ENCODE data around the gene TSPYL1. TPM values are rescaled to one million over a fixed set of nuclear protein-coding genes. Genes with fewer than 3 reads are reported as not detected.

Gene TSPYL1
- total RNA-seq, 1 donor from 2014 or later, result 73.5 TPM

DNA sequence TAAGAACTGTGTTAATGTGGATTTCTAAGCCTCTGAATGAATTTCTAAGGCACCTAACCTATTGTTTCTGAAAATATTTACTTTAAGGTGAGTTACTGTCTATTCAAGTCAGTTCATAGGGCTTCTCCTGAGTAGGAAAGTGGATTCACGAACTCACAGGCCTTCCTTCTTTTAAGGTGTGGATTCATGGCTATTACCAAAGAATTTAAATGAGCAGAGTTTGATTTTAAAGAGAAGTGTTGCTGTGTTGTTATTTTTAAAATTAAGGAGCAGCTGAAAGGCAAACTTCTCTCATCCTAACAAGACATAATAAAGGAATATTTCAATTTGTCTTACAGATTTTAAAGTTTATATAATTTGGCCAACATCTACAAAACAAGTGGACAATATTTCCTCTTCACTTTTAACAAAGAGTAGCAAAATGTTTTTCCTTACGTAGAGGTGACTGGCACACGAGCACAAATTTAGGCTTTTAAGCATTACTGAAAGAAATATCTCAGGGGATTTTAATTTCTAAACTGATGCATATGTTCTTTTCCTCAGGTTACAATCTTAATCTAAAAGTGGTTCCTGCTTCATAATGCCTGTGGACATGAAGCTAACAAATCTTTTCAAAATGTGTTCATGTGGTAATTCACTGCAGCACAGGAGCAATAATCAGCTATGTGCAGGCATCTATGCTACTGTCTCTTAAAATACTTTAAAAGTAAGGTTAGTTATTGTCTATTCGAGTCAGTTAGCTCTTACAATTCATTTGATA lies 25.3 kb downstream of the TSPYL1 start:
- no peak for DNase-seq (ENCODE audit: low read depth)
- TF ChIP-seq, protein P1, sequence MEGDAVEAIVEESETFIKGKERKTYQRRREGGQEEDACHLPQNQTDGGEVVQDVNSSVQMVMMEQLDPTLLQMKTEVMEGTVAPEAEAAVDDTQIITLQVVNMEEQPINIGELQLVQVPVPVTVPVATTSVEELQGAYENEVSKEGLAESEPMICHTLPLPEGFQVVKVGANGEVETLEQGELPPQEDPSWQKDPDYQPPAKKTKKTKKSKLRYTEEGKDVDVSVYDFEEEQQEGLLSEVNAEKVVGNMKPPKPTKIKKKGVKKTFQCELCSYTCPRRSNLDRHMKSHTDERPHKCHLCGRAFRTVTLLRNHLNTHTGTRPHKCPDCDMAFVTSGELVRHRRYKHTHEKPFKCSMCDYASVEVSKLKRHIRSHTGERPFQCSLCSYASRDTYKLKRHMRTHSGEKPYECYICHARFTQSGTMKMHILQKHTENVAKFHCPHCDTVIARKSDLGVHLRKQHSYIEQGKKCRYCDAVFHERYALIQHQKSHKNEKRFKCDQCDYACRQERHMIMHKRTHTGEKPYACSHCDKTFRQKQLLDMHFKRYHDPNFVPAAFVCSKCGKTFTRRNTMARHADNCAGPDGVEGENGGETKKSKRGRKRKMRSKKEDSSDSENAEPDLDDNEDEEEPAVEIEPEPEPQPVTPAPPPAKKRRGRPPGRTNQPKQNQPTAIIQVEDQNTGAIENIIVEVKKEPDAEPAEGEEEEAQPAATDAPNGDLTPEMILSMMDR (IDR thresholded peaks at IDR 0.05; ENCODE audit: insufficient read depth, low read length, poor library complexity, severe bottlenecking), result no peak
- peak overlapping the region; percentile 78 for H3K4me3 ChIP-seq (ENCODE audit: low read depth, low read length)
- H3K27me3 ChIP-seq (ENCODE audit: control insufficient read depth, insufficient read depth, low read length), result no peaks in the 10 kb centered on the region
- H3K36me3 ChIP-seq (ENCODE audit: control insufficient read depth, insufficient read depth, low read length), result peaks cover 2% of the 10 kb centered on the region

DNA sequence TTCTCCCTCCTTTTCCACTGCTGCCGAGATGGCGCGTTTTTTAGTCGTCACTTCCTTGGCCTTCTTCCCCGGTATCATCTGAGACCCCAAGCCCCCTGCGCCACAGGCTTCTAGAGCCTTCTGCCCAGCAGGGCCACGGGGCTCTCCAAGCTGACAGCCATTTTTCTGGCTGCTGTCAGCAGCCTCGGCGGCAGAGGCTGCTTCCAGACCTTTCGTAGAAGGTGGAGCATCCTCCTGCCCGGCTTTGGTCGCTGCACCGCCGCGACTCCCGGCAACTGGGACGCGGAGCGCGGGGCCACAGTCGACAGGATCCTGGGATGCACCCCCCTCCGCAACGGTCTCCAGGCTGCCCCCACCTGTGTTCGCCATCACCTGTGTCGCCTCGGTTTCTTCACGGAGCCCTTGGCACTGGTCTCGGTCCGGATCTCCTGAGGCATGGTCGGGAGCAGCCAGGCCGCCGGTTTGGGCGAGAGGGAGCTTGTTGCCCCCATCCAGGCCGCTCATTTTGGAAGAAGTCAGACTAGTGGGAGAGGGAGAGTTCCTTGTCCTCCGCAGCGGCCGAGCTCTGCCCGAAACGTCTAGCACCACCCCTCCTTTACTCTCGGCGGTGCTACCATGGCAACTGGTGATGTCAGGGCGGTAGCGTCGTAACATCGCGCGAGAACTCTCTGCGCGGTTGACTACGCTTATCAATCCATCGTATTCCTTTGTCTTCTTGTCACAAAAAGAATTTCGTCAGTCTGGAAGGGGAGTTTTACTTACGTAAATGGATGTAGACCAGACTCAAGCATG lies 26.0 kb downstream of the TSPYL1 start, which contains the start of gene TSPYL4:
Gene TSPYL4 (minus strand): TSS at position 571 of the 792 bp plus-strand sequence. CDS start 67 bp downstream, at position 504.
- peak; percentile 77 for DNase-seq (ENCODE audit: low read depth)
- TF ChIP-seq, protein P1 (IDR thresholded peaks at IDR 0.05; ENCODE audit: insufficient read depth, low read length, poor library complexity, severe bottlenecking), result no peak
- peaks cover 2% of the 10 kb centered on the region for H3K36me3 ChIP-seq (ENCODE audit: control insufficient read depth, insufficient read depth, low read length)
- no peaks in the 10 kb centered on the region for H3K27me3 ChIP-seq (ENCODE audit: control insufficient read depth, insufficient read depth, low read length)
- peak within 1 kb of the TSS; percentile 78 for H3K4me3 ChIP-seq (ENCODE audit: low read depth, low read length)

DNA sequence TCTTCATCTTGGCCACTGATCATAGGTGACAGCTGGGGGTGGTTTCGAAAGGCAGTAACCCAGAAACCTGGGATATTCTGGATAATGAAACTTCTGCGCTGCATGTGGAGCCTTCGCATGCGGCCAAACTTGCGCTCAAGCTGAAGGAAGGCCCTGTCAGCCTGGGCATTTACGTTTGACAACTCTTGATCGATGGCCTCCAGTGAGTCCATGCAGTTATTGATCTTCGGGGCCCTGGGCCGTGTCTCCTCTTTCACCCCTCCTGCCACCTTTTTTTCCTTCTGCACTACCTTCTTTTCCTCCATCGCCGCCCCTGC lies 26.6 kb downstream of the TSPYL1 start:
- peaks cover 2% of the 10 kb centered on the region for H3K36me3 ChIP-seq (ENCODE audit: control insufficient read depth, insufficient read depth, low read length)
- H3K27me3 ChIP-seq (ENCODE audit: control insufficient read depth, insufficient read depth, low read length), result no peaks in the 10 kb centered on the region
- DNase-seq (ENCODE audit: low read depth), result no peak
- TF ChIP-seq, protein P1 (IDR thresholded peaks at IDR 0.05; ENCODE audit: insufficient read depth, low read length, poor library complexity, severe bottlenecking), result no peak
- peak overlapping the region; percentile 78 for H3K4me3 ChIP-seq (ENCODE audit: low read depth, low read length)

DNA sequence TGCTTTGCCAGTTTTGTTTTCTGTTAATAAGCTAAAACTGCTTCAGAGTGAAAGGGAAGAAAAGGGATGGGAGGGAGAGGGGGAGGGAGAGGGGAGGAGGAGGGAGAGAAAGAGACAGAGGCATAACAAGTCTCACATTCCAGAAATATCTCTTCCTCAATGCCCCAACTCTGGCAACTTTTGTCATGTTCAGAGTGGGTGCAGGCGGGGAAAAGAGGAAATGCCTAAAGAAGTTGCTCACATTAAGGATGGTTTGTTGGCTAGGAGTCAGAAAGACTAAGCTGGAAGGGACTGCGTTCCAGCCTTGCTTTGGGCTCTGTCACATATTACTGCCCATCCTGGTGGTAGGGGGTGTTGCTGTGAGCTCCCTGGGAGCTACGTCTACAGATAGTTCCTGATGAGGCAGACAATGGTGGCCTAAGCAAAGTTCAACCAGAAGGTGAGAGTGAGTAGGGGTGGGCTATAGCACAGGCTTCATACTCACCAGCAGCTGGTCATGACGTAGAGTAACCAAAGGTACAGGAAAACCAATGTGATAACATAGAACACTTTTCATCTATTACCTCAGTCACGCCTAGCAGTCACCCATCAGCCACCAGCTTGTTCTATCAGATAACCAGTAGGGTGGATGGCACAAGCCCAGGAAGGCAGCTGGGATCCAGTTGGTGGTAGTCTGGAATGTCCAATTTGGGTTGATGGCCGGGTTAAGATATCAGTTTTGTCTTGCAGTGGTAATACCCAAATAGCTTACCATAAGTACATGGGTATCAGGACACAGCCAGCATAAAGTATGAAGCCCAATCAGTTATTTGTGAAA lies 28.0 kb downstream of the TSPYL1 start:
- Histone ChIP-seq H3K4me3 (ENCODE audit: low read depth, low read length) (no peak overlapping the region), H3K27me3 (ENCODE audit: control insufficient read depth, insufficient read depth, low read length) (no peaks in the 10 kb centered on the region), H3K36me3 (ENCODE audit: control insufficient read depth, insufficient read depth, low read length) (peaks cover 2% of the 10 kb centered on the region)
- TF ChIP-seq, protein P1 (IDR thresholded peaks at IDR 0.05; ENCODE audit: insufficient read depth, low read length, poor library complexity, severe bottlenecking), result no peak
- no peak for DNase-seq (ENCODE audit: low read depth)

DNA sequence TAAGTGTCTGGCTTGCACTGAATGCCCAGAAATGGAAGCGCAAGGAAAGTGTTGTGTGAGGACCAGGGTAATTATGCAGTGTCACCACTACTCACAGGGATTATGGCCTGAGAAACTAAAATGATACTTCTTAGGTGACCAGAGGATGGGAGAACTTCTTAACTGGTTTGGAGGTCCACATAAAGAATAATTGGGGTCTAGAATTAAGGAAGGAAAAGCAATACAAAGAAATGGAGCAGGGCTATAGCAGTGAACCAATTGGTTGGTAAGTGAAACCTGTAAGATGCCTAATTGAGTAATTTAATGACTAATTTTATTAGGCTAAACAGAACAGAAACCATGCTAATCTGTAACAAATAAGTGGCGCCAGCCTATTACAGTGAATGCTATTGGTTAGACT lies 31.2 kb downstream of the TSPYL1 start:
- DNase-seq (ENCODE audit: low read depth), result no peak
- Histone ChIP-seq H3K4me3 (ENCODE audit: low read depth, low read length) (no peak overlapping the region), H3K36me3 (ENCODE audit: control insufficient read depth, insufficient read depth, low read length) (peaks cover 2% of the 10 kb centered on the region), H3K27me3 (ENCODE audit: control insufficient read depth, insufficient read depth, low read length) (no peaks in the 10 kb centered on the region)
- TF ChIP-seq, protein P1 (IDR thresholded peaks at IDR 0.05; ENCODE audit: insufficient read depth, low read length, poor library complexity, severe bottlenecking), result no peak
